Activated naive CD4-positive, alpha-beta T cell treated with Interleukin-2 at 50 U/mL for 16 hours (primary cell): Measurements from ENCODE around the gene CENPO.

Experiments used
- DNase-seq: peaks from one replicate; pipeline ENCODE4 v3.0.0-alpha.2; 2020

Gene CENPO, protein sequence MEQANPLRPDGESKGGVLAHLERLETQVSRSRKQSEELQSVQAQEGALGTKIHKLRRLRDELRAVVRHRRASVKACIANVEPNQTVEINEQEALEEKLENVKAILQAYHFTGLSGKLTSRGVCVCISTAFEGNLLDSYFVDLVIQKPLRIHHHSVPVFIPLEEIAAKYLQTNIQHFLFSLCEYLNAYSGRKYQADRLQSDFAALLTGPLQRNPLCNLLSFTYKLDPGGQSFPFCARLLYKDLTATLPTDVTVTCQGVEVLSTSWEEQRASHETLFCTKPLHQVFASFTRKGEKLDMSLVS

GRCh38 chr2:24792874-24793760 is at the start of gene CENPO, which contains the start of gene PTRHD1:
Gene CENPO (plus strand): TSS chr2:24793425. CDS start chr2:24793920, 495 bp downstream.
Gene PTRHD1 (minus strand): TSS chr2:24793391. CDS start chr2:24793377, 14 bp downstream.
- DNase-seq, result peak; percentile 96

DNA sequence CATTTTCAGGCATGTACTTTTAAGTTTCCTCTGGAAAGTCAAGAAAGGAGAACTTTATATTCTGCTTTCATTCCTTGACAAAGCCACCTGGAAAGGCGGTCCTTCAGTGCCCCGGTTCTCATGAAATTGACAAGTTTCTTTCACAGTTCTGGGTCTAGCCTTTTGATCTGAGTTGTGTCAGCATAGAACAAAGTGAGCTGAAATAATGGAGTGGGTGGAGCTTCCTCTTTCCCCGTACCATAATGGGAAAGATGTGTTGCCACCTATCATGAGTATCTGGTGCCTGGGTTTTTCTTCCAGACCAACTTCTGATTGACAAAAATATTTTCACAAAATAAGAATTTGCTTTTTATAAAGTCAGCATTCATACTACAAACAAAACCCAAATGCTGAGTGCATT is 49.3 kb upstream of the CENPO start:
- no peak for DNase-seq

- DNase-seq, result no peak
Observed at GRCh38 chr2:24744356-24744755, 48.9 kb upstream of the CENPO start.

- DNase-seq, result no peak
Observed at GRCh38 chr2:24745825-24746224, 47.4 kb upstream of the CENPO start.

DNA sequence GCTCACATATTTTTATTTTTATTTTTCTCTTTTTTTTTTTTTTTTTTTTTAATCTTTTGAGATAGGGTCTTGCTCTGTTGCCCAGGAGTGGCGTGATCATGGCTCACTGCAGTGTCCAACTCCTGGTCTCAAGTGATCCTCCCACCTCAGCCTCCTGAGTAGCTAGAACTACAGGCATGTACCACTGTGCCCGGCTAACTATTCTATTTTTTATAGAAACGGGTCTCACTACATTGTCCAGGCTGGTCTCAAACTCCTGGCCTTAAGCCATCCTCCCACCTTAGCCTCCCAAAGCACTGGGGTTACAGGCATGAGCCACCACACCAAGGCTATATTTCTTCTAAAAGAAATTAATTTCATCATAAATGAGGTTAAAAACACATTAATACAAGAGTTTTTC is 45.9 kb upstream of the CENPO start:
- no peak for DNase-seq

- DNase-seq, result no peak
Observed at GRCh38 chr2:24749069-24749691, 44.0 kb upstream of the CENPO start.

- DNase-seq, result no peak
Observed at GRCh38 chr2:24754985-24755705, 38.1 kb upstream of the CENPO start.

DNA sequence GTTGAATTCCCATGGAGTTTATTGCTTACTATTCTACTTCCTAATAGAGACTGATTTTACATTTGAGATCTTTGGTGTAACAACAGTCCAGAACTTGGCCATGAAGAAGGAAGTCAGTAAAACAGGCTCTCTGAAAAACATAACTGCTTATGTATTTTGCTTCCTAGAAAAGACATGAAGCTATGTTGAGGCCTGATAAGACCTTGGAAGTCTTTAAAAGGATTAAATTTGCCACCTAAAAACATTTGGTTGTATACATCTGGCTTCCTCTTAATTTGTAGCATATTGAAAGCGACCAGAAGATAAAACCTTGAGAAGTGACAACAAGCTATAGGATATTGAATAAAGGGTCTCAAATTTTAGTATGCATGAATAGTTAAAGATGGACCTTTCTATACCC is 36.4 kb upstream of the CENPO start:
- DNase-seq, result no peak

DNA sequence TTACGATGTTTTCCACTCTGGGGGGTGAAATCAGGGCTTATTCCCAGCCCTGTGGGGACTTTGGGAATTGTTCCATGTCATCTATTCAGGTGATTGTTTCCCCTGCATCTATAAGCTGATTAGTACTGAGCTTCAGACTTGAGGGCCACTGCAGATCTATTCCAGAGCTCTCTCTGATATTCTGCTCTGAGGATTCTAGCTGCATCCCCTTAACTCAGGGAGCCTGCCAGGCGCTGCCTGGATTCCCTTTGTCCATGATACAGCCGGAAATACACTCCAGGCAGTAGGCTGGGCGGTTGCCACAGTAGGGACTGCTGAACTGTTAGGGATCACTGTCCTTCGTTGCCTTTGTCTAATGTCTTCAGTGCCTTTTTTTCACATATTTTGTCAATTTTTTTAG is 31.4 kb upstream of the CENPO start:
- no peak for DNase-seq

DNA sequence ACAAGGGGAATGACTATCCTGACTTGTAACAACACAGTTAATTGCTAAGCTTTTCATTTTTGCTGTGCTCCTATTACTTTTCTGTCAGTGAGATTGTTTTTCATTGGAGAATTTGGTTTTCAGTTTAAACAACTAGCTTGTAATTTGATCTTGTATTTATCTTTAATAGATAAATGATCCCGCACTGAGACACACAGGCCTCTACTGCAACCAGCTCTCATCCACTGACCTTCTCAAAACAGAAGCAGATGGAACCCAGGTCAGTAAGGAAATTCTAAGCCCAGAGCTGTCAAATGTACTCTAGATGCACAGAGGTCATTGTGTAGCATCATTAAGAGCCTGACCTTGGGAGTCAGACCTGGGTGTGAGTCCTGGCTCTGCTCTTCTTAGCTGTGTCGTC is 30.7 kb upstream of the CENPO start:
- DNase-seq, result no peak

DNA sequence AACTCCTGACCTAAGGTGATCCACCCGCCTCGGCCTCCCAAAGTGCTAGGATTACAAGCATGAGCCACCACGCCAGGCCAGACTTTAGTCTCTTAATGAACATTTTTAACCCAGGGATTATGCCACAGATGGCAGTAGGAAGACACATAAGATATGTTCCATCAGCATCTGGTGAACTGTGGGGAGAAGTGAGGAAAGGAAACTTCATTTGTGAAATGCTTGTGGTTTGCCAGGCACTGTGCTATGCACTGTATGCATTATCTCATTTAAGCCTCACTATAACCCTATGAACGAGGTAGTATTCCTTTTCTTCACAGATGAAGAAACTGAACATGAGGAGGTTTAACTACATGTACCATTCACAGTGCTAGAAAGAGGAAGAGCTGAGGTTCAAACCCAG is 29.4 kb upstream of the CENPO start:
- no peak for DNase-seq

DNA sequence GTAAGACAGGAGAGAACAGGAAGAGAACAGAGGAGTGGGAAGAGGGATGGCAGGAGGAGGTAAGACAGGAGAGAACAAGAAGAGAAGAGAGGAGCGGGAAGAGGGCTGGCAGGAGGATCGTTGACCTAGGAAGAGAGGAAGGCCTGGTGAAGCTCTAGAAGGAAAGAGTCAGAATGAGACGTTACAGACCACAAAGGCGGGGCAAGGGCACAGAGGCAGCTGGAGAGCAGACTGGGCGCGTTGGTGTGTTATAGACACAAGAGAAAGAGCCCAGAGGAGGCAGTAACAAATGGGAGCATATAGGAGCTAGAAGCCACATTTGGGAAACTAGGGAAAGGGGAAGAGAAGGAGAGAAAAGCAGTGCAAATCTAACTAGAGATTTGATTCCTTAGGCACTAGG is 26.6 kb upstream of the CENPO start:
- no peak for DNase-seq

GRCh38 chr2:24768013-24768412 is 25.2 kb upstream of the CENPO start:
- no peak for DNase-seq

DNA sequence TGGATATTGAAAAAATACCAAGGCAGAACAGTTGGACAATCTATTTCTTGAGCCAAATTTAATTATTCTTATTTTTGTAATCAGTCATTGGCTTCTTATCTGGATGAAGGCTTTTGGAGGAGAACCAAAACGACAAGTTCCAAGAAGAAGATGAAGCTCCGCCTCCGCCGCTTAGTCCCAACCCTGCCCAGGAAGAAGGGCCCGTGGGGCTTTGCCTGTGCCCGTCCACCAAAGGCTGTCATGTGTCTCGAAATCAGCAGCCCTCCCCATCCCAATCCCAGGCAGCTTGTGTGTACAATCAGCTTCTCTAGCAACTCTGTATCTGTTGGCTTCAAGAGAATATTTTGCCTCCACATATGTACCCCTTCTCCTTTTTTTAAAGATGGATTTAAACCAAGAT is 24.6 kb upstream of the CENPO start:
- no peak for DNase-seq

DNA sequence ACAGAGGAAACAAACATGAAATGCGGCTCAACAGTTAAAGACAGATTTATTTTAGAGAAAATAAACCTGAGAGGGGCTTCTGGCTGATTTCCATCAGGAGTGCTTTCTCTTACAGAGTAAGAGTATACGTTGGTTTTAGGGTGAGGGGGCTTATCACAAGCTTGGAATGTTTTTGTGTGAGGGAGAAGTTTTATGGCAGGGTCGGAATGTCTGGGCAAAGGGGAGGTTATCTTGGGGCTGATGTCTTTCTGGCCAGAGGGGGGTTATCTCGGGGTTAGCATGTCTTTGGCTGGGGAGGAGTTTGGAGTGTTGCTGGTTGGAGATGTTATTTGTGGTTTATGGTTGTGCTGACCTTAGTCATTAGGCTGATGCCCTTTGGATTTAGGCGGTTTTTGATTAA is 22.2 kb upstream of the CENPO start:
- no peak for DNase-seq

DNA sequence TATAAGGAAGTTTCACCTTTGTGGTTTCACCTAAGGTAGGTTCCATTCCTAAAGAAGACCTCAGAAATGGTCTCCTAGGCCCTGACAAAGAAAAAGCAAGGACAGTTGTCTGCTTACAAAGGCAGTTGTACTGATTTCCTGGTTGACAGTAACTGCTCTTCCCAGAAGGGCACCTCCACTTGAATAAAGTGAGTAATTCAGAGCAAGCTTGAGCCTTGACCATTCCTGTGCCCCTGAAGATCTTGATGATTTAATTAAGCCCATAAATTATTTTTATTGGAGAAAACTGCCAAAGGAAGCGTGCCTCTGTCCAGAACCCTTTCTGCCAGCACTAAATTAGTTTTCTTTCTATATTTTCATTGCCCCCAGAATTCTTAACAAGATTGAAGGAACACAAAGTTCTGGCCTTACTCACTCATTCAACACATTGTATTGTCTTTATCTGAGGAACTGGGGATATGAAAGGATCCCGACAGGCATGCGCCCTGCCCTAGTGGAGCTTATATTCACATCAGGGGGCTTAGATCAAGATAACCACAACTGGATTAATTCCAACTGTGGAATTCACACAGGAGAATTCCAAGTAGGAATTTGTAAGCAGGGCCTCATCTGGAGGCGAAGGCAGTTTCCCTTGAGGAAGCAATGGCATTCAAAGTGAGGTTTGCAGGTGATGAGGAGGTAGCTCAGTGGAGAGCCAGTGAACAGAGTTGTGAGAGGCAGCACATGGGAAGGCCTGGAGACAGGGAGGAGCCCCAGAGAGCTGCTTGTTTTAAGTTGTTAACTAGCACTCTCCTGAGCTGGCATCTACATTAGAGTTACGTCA is 21.2 kb upstream of the CENPO start:
- DNase-seq, result no peak

GRCh38 chr2:24774373-24774772 is 18.9 kb upstream of the CENPO start:
- DNase-seq, result no peak

DNA sequence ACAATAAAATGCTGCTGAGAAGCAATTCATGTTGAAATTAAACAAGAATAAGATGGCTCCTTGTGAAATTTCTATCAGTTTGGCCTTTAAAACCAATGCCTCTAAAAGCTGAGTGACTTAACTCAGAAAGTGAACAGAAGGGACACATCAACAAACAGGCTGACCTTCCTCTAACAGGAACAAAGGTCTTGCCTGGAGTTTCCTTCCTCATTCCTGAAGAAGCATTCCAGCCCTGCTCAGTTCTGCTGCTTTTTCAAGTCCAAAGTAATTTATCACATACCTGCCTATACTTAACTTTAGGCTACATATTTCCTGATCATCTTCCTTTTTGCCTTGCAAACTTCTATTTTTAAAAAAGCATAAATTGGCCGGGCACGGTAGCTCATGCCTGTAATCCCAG is 14.1 kb upstream of the CENPO start:
- no peak for DNase-seq

GRCh38 chr2:24783641-24784040 is 9.6 kb upstream of the CENPO start:
- DNase-seq, result no peak

DNA sequence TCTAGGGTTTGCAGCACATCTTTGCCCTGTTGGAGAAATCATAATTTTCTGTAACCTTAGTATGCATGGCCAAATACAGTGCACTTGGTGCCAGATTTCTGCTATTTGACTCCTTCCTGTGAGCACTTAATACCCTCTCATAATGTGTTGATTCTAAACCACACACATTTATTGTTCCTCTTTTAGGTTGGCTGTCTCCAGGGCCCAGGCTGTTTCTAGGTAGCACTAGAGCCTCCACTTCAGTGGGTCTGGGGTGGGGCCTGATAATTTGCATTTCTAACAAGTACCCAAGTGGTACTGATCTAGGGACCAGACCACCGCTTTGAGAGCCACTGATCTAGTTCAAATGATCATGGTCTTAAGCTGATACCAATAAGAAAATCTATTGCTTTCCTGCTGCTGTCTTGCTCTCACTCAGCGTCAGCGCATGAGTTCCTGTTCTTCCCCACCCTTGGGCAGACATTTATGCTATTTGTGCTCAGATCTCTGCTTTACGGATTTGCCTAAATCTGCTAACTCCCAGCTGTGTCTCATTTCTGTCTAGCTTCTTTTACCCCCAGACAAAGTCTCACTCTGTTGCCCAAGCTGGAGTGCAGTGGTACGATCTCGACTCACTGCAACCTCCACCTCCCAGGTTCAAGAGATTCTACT is 7.4 kb upstream of the CENPO start:
- DNase-seq, result no peak

DNA sequence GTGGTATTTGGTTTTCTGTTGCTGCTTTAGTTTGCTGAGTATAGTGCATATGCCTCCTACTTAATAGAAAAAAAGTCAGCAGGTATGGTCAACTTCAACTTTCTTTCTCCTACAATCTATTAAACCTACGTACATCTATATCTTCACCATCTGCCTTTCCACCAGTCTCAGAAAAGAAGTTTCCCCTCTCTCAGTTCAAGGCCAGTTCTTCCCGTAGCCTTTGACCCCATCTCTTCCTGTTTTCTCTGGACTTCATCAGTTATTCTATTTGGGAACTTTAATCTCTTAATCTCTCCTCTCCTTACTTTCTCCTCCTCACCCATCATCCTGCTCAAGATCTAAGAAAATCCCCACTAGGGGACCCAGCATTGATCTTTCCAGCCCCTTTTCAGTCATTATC is 5.7 kb upstream of the CENPO start:
- no peak for DNase-seq

DNA sequence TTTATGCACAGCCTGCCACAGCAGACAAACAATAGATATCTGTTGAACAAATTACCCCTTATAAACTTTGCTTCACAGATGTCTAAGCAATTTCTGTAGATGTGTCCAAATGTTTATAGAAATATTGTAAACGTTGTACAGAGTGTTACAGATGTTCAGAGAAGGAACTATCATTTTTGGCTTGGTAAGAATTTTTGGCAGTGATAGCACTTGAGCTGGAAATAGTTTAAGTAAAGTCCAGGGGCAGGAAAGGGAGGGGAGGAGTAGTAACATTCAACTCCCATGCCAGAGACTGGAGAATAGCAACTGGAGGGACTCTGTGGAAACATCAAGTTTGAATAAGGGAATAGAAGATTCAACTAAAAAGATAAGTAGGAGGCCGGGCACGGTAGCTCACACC is 4.4 kb upstream of the CENPO start:
- DNase-seq, result no peak
